ENCODE results near the gene EPHB1.

DNA sequence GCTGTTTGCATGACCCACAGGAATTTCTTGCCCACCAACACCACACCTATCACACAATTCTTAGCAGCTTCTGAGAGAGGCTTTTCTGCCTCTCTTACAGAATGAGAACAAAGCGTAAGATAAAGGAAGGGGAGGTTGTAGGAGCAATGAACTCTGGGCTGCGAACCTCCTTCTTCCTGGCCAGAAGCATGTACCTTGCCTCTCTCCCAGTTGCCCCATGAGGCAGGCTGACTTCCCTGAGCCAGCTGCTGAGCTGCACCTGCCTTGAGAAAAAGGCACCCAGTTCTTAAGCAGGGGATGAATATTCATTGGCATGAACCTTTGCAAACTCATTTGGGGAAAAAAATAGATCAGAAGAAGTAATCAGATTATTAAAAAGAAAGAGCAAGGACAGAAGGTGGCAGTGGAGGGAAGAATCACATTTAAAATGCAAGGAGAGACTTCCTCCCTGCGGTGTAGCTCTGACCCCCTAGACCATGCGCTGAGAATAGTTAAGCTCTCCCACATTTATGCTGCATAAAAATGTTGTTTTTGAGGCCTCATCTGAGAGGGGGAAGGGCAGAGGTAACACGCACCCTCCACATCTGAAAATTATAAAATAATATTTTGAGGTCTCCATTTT is 304.8 kb downstream of the EPHB1 start:
- TF ChIP-seq POLR2A (IDR thresholded peaks at IDR 0.05), result no peak
- TF ChIP-seq, protein P1, sequence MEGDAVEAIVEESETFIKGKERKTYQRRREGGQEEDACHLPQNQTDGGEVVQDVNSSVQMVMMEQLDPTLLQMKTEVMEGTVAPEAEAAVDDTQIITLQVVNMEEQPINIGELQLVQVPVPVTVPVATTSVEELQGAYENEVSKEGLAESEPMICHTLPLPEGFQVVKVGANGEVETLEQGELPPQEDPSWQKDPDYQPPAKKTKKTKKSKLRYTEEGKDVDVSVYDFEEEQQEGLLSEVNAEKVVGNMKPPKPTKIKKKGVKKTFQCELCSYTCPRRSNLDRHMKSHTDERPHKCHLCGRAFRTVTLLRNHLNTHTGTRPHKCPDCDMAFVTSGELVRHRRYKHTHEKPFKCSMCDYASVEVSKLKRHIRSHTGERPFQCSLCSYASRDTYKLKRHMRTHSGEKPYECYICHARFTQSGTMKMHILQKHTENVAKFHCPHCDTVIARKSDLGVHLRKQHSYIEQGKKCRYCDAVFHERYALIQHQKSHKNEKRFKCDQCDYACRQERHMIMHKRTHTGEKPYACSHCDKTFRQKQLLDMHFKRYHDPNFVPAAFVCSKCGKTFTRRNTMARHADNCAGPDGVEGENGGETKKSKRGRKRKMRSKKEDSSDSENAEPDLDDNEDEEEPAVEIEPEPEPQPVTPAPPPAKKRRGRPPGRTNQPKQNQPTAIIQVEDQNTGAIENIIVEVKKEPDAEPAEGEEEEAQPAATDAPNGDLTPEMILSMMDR (IDR thresholded peaks at IDR 0.05), result no peak

All from uterus (tissue), 2 donors.